GM10248 (cell line): Measurements from ENCODE around the gene CNTNAP2.

Source experiments
- CTCF ChIA-PET: fragments of 300-600 bp; sonication (Branson Sonifier 250); formaldehyde crosslinking; extraction: SDS; loops from one replicate; lab custom pipeline; 2021; ENCODE audit warnings: antibody characterized with exemption; lab: Yijun Ruan, JAX
- POLR2A ChIA-PET: fragments of 350-650 bp; sonication (Branson Sonifier 250); formaldehyde crosslinking; extraction: SDS; loops from one replicate; lab custom pipeline; 2020; ENCODE audit warnings: antibody characterized with exemption; lab: Yijun Ruan, JAX
- DNase-seq: peaks from one replicate; pipeline ENCODE4 v3.0.0; 2012; ENCODE audit errors: extremely low spot score
- CTCF ChIP-seq: IDR thresholded peaks from 2 replicates; pipeline ENCODE4 v1.5.1; 2012; ENCODE audit warnings: mild to moderate bottlenecking, low read depth; ENCODE audit errors: extremely low read depth, missing control alignments, control extremely low read depth

CNTNAP2 gene

GRCh38 chr7:147276106-147276505, 1159.5 kb downstream of the CNTNAP2 start:
- CTCF ChIA-PET, result no interaction called here
- no peak for DNase-seq
- POLR2A ChIA-PET, result no interaction called here
- no peak for TF ChIP-seq CTCF

- no peak for TF ChIP-seq CTCF
- DNase-seq, result no peak
- ChIA-PET CTCF (no interaction called here), POLR2A (no interaction called here)
These were observed 1160.3 kb downstream of the CNTNAP2 start for GRCh38 chr7:147276783-147277370.

- no peak for TF ChIP-seq CTCF
- DNase-seq, result no peak
- ChIA-PET CTCF (interaction anchor here (1.3 kb wide), 1 partner anchor 23 kb away, joined by 3 read pairs; no protein-coding TSS in a partner anchor), POLR2A (no interaction called here)
These were observed 1162.9 kb downstream of the CNTNAP2 start for GRCh38 chr7:147279514-147279913.

- POLR2A ChIA-PET, result no interaction called here
These were observed 1163.4 kb downstream of the CNTNAP2 start for GRCh38 chr7:147279964-147280374.

GRCh38 chr7:147282204-147282603, 1165.6 kb downstream of the CNTNAP2 start:
- ChIA-PET CTCF (no interaction called here), POLR2A (no interaction called here)
- DNase-seq, result no peak
- no peak for TF ChIP-seq CTCF

More at GRCh38 chr7:147279964-147280374, 1163.4 kb downstream of the CNTNAP2 start:
- DNase-seq, result no peak
- CTCF ChIA-PET, result no interaction called here
- TF ChIP-seq CTCF, result no peak

- ChIA-PET POLR2A (no interaction called here), CTCF (no interaction called here)
- DNase-seq, result no peak
- no peak for TF ChIP-seq CTCF
These were observed 1179.6 kb downstream of the CNTNAP2 start for GRCh38 chr7:147296201-147296600.

- ChIA-PET POLR2A (no interaction called here), CTCF (interaction anchor here (1.2 kb wide), 1 partner anchor 16 kb away, joined by 4 read pairs; no protein-coding TSS in a partner anchor)
- no peak for TF ChIP-seq CTCF
- no peak for DNase-seq
These were observed 1180.4 kb downstream of the CNTNAP2 start for GRCh38 chr7:147296986-147297385.
